WTC11 (cell line): ENCODE measurements around the gene PKHD1. TPM values are rescaled to one million over a fixed set of nuclear protein-coding genes. Genes with fewer than 3 reads are reported as not detected.
A peak's percentile ranks its signal among the peaks of the same experiment; 100 is the strongest.

ENCODE experiments used
- ATAC-seq: fragments of 200-7000 bp; cut with Tn5 transposase; 2 replicates; pipeline ENCODE4 v1.10.0; 2021; ENCODE audit warnings: mild to moderate bottlenecking, moderate library complexity
- CTCF ChIA-PET: fragments of 300-600 bp; sonication (Branson Sonifier 250); formaldehyde crosslinking; loops from one replicate; lab custom pipeline; 2021; ENCODE audit warnings: antibody characterized with exemption; lab: Charles Lee
- POLR2A ChIA-PET: fragments of 350-600 bp; sonication (Branson Sonifier 250); formaldehyde crosslinking; loops from one replicate; lab custom pipeline; 2021; ENCODE audit warnings: antibody characterized with exemption; lab: Charles Lee
- DNase-seq: peaks from one replicate; pipeline ENCODE4 v3.0.0; 2021; ENCODE audit warnings: low spot score
- H3K27ac Mint-ChIP-seq: 2 replicates; pipeline ENCODE4 v1.8.0; 2021; ENCODE audit warnings: mixed read lengths
- H3K27me3 Mint-ChIP-seq: 2 replicates; pipeline ENCODE4 v1.8.0; 2021; ENCODE audit warnings: low read depth, mild to moderate bottlenecking, moderate library complexity, mixed read lengths
- H3K36me3 Mint-ChIP-seq: 2 replicates; pipeline ENCODE4 v1.8.0; 2021; ENCODE audit warnings: mixed read lengths
- H3K4me1 Mint-ChIP-seq: 2 replicates; pipeline ENCODE4 v1.8.0; 2022; ENCODE audit warnings: mixed read lengths
- H3K4me3 Mint-ChIP-seq: 2 replicates; pipeline ENCODE4 v1.8.0; 2021; ENCODE audit warnings: mild to moderate bottlenecking, moderate library complexity, mixed read lengths
- H3K9me3 Mint-ChIP-seq: 2 replicates; pipeline ENCODE4 v1.8.0; 2021; ENCODE audit warnings: mixed read lengths
- CREB1 ChIP-seq: sonication (generic); formaldehyde crosslinking; IDR thresholded peaks from 2 replicates; pipeline ENCODE4 v1.8.0; 2023; ENCODE audit warnings: mild to moderate bottlenecking, missing genetic modification reagents
- CTCF ChIP-seq: fragments of 200-600 bp; IDR thresholded peaks from 2 replicates; pipeline ENCODE4 v1.8.0; 2022; ENCODE audit warnings: antibody characterized with exemption
- ESRRA ChIP-seq: sonication (generic); formaldehyde crosslinking; IDR thresholded peaks from 2 replicates; pipeline ENCODE4 v1.8.1; 2022; ENCODE audit warnings: mild to moderate bottlenecking, missing genetic modification reagents, borderline replicate concordance
- IRF2 ChIP-seq: sonication (generic); formaldehyde crosslinking; IDR thresholded peaks from 2 replicates; pipeline ENCODE4 v1.8.0; 2022; ENCODE audit warnings: low read depth, missing genetic modification reagents, borderline replicate concordance
- PRDM15 ChIP-seq: sonication (generic); formaldehyde crosslinking; IDR thresholded peaks from 2 replicates; pipeline ENCODE4 v1.8.0; 2022; ENCODE audit warnings: missing genetic modification reagents
- USF2 ChIP-seq: sonication (generic); formaldehyde crosslinking; IDR thresholded peaks from 2 replicates; pipeline ENCODE4 v1.8.1; 2023; ENCODE audit warnings: mild to moderate bottlenecking, missing genetic modification reagents, moderate library complexity
- ZBTB43 ChIP-seq: sonication (generic); formaldehyde crosslinking; IDR thresholded peaks from 2 replicates; pipeline ENCODE4 v1.8.1; 2023; ENCODE audit warnings: mild to moderate bottlenecking, missing genetic modification reagents
- total RNA-seq: library from RNA; stranded (reverse); gene quantifications from 3 replicates; pipeline ENCODE4 v1.2.3, GENCODE V29; 2021

The PKHD1 gene
- total RNA-seq, 1 experiment from 2014 or later, result 0.15 TPM

DNA sequence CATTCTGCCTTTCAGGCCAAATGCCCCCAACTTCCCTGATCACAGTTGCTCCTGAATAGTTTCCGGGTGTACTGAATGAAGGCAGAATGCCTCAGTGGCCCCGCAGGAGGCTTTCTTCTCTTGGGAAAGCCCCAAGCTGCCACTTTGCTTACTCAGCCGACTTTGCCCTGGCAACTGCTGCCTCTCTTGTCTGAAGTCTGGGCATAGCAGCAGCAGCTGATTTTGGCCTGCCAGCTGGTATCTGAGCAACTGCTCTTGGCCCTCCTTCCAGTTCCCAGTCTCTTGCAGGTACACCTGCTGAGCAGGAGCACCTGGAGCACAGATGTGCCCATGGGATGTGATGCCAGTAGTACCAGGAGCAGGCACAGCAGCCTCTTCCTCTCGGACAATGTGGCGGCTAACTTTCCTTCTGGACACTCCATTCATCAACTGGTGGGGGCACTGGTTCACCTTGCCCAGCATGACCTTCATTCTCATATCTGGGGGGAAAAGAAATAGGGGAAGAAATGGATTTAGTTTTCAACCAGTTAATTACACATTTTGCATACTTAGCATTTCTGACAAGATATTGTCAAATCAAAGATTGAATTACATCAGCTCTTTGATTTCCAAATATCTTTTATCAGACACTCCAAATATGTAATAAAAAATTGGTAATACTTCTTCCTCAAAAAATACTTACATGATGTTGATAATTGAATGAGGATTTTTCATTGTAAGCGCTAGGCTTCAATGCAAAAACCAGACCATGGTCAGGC is 468.2 kb downstream of the PKHD1 start:
- CTCF ChIA-PET, result interaction anchor here (1.0 to 1.5 kb wide), 9 partner anchors 10 to 341 kb away, joined by 3 to 6 read pairs (median 5); no protein-coding TSS in a partner anchor
- Mint-ChIP-seq H3K36me3 (no peaks in the 10 kb centered on the region), H3K27ac (no peak overlapping the region), H3K9me3 (no peaks in the 10 kb centered on the region), H3K4me1 (no peaks in the 10 kb centered on the region), H3K27me3 (no peaks in the 10 kb centered on the region), H3K4me3 (no peak overlapping the region)
- no peak for DNase-seq
- POLR2A ChIA-PET, result no interaction called here
- no peak for TF ChIP-seq USF2 (CRISPR knock-in tag)
- no peak for TF ChIP-seq ZBTB43 (CRISPR knock-in tag)
- no peak for ATAC-seq

DNA sequence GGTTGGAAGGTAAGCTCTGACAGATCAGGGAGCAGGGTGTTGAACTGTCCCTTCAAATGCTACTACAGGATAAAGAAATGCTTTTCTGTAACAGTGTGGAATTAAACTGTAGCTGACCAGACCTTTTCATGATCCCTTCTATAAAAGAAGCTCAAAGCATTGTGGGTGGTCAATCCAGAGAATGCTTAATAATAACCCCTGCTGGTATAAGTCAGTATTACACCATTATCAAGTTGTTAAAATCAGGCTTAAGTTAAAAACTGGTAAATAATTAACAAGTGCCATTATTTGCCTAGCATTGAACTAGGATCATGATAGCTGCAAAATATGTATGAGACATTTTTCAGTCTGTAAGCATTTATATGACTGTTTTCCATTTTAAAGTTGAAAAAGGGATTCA is 468.9 kb downstream of the PKHD1 start:
- POLR2A ChIA-PET, result no interaction called here
- no peak overlapping the region for H3K27ac Mint-ChIP-seq
- peak; percentile 47; the same call in 1 of the 2 replicates for ATAC-seq

More for the DNA sequence above, 468.9 kb downstream of the PKHD1 start:
- CTCF ChIA-PET, result interaction anchor here (0.6 to 1.5 kb wide), 10 partner anchors 9 to 341 kb away, joined by 3 to 6 read pairs (median 4); no protein-coding TSS in a partner anchor
- no peaks in the 10 kb centered on the region for H3K27me3 Mint-ChIP-seq
- no peak for DNase-seq
- no peak overlapping the region for H3K4me3 Mint-ChIP-seq
- no peaks in the 10 kb centered on the region for H3K4me1 Mint-ChIP-seq
- no peaks in the 10 kb centered on the region for H3K36me3 Mint-ChIP-seq
- H3K9me3 Mint-ChIP-seq, result no peaks in the 10 kb centered on the region
- TF ChIP-seq PRDM15 (CRISPR knock-in tag) (no peak), ESRRA (no peak), IRF2 (CRISPR knock-in tag) (no peak), CTCF (peak; percentile 49), CREB1 (CRISPR knock-in tag) (no peak)
